NB4 (cell line): ENCODE data around the gene CHAC2.
"Not testable (repeated sequence)": the region's sequence is repeated elsewhere in the genome, so short reads cannot be mapped to it uniquely, and the experiment has no call there.

ENCODE experiments used
- DNase-seq: peaks from one replicate; pipeline ENCODE4 v3.0.0; 2010; ENCODE audit warnings: low read depth
- H3K4me3 ChIP-seq: one replicate; pipeline ENCODE4 v1.5.1; 2011; ENCODE audit warnings: mild to moderate bottlenecking, low read depth, low read length, moderate library complexity
- CTCF ChIP-seq: IDR thresholded peaks from one replicate; pipeline ENCODE4 v1.5.1; 2012; ENCODE audit warnings: low read depth, low read length
- MAX ChIP-seq: IDR thresholded peaks from 2 replicates; pipeline ENCODE4 v1.6.1; 2011; ENCODE audit warnings: low read depth, low read length
- MYC ChIP-seq: IDR thresholded peaks from 2 replicates; pipeline ENCODE4 v1.6.1; 2011; ENCODE audit warnings: low read depth, low read length
- POLR2A ChIP-seq: IDR thresholded peaks from 2 replicates; pipeline ENCODE4 v1.6.1; 2011; ENCODE audit warnings: mild to moderate bottlenecking; ENCODE audit not compliant: insufficient read length; ENCODE audit errors: extremely low read depth

The CHAC2 gene

GRCh38 chr2:53751728-53752127 lies 15.9 kb upstream of the CHAC2 start:
- TF ChIP-seq CTCF, result no peak
- TF ChIP-seq MYC, result no peak
- no peak for TF ChIP-seq MAX
- TF ChIP-seq POLR2A, result no peak
- DNase-seq, result no peak
- H3K4me3 ChIP-seq, result no peak overlapping the region

GRCh38 chr2:53752385-53752784 lies 15.2 kb upstream of the CHAC2 start:
- TF ChIP-seq POLR2A (no peak), MAX (no peak), CTCF (no peak), MYC (no peak)
- H3K4me3 ChIP-seq, result no peak overlapping the region
- DNase-seq, result no peak

- TF ChIP-seq CTCF, result no peak
- no peak for TF ChIP-seq MYC
- no peak for TF ChIP-seq POLR2A
- TF ChIP-seq MAX, result no peak
- no peak for DNase-seq
- no peak overlapping the region for H3K4me3 ChIP-seq
Measured at GRCh38 chr2:53753041-53753440, 14.6 kb upstream of the CHAC2 start.

GRCh38 chr2:53755121-53755520 lies 12.5 kb upstream of the CHAC2 start:
- DNase-seq, result no peak
- no peak for TF ChIP-seq CTCF
- no peak for TF ChIP-seq MYC
- TF ChIP-seq POLR2A, result no peak
- TF ChIP-seq MAX, result no peak
- no peak overlapping the region for H3K4me3 ChIP-seq

- no peak overlapping the region for H3K4me3 ChIP-seq
- no peak for DNase-seq
- TF ChIP-seq MYC, result no peak
- TF ChIP-seq MAX, result no peak
- no peak for TF ChIP-seq POLR2A
Measured at GRCh38 chr2:53756644-53757043, 11.0 kb upstream of the CHAC2 start.

GRCh38 chr2:53757206-53757605 lies 10.4 kb upstream of the CHAC2 start:
- not testable (repeated sequence) for DNase-seq, H3K4me3 ChIP-seq

- no peak for DNase-seq
- no peak overlapping the region for H3K4me3 ChIP-seq
- TF ChIP-seq MAX (no peak), POLR2A (no peak), MYC (no peak), CTCF (no peak)
Measured at GRCh38 chr2:53765767-53766166, 1.8 kb upstream of the CHAC2 start.
